ENCODE data around the gene SLC35E2B. TPM values are rescaled to one million over a fixed set of nuclear protein-coding genes. Genes with fewer than 3 reads are reported as not detected.

SLC35E2B gene
- total RNA-seq, 2 experiments from 2014 or later, result 39.6 to 40.7 TPM

DNA sequence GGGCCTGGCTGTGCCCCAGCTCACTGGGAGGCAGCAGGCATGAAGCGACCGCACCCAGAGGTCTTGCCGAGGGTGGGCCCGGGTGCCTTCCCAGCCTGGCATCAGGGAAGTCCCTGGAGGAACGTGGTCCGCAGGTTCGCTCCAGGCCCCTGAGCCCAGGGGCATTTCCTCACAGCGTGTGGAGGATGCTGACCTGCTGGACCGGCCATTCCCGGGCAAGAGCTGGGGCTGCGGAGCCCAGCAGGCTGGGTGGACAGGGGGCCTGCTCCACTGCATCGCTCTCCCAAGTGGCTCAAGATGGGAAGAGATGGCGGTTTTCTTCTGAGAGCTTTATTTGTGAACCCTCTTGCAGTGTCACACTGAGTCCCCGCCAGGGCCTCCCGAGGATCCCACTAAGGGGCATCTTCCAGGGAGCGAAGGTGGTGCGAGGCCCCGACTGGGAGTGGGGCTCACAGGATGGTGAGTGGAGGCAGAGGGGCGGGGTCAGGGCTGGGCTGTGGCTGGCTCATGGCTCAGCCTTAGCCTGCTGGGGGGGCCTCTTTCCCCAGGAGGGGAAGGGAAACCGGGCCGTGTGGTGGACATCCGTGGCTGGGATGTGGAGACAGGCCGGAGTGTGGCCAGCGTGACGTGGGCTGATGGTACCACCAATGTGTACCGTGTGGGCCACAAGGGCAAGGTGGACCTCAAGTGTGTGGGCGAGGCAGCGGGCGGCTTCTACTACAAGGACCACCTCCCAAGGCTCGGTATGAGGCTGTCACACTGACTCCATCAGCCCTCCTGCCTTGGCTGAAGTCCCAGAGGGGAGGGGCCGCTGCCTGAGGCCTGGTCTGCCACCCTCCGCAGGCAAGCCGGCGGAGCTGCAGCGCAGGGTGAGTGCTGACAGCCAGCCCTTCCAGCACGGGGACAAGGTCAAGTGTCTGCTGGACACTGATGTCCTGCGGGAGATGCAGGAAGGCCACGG, 67.9 kb downstream of the SLC35E2B start:
- Mint-ChIP-seq H3K4me1 (ENCODE audit: low read depth) (peaks cover 4% of the 10 kb centered on the region), H3K27me3 (ENCODE audit: low read depth) (no peaks in the 10 kb centered on the region), H3K4me3 (no peak overlapping the region), H3K36me3 (ENCODE audit: low read depth) (no peaks in the 10 kb centered on the region), H3K27ac (no peak overlapping the region), H3K9me3 (ENCODE audit: insufficient read depth) (no peaks in the 10 kb centered on the region)
- CTCF ChIA-PET, result no interaction called here
- ATAC-seq, result no peak
- POLR2A ChIA-PET, result no interaction called here
- DNase-seq, result no peak

DNA sequence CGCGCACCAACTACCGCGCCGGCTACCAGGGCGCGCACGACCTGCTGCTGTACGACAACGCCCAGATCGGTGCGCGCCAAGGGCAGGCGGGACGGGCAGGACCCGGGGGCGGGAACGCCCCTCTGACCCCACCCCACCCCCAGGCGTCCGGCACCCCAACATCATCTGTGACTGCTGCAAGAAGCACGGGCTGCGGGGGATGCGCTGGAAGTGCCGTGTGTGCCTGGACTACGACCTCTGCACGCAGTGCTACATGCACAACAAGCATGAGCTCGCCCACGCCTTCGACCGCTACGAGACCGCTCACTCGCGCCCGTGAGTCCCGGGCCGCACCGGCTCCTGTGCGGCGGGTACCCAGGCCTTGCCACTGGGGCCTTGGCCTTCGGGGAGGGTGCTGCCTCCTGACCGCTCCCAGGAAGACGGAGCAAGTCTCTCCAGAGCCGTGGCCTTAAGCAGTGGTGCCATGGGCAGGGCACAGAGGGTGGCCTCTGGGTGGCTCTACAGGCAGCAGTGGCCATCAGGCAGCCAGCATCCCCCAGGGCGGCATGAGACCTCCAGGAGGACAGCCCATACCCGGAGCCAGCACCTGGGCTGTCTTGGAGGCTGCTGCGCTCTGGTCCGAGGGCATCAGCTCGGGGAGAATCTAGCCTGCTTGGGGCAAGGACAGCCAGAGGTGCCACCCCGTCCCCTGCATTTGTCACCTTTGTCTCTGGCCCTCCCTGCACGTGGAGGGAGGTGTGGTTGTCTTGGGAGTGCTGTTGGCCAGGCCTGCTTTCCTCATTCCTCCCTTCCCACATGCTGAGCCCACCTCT, 68.8 kb downstream of the SLC35E2B start:
- Mint-ChIP-seq H3K4me3 (no peak overlapping the region), H3K27me3 (ENCODE audit: low read depth) (no peaks in the 10 kb centered on the region), H3K36me3 (ENCODE audit: low read depth) (no peaks in the 10 kb centered on the region), H3K27ac (no peak overlapping the region), H3K4me1 (ENCODE audit: low read depth) (peaks cover 4% of the 10 kb centered on the region), H3K9me3 (ENCODE audit: insufficient read depth) (no peaks in the 10 kb centered on the region)
- ChIA-PET POLR2A (no interaction called here), CTCF (no interaction called here)
- no peak for DNase-seq
- ATAC-seq, result no peak

GRCh38 chr1:1623181-1623630, 69.4 kb downstream of the SLC35E2B start:
- POLR2A ChIA-PET, result no interaction called here
- H3K27me3 Mint-ChIP-seq (ENCODE audit: low read depth), result no peaks in the 10 kb centered on the region
- DNase-seq (no peak), ATAC-seq (no peak)
- no peak overlapping the region for H3K27ac Mint-ChIP-seq
- H3K4me1 Mint-ChIP-seq (ENCODE audit: low read depth), result peaks cover 2% of the 10 kb centered on the region
- CTCF ChIA-PET, result no interaction called here
- no peaks in the 10 kb centered on the region for H3K9me3 Mint-ChIP-seq (ENCODE audit: insufficient read depth)
- no peak overlapping the region for H3K4me3 Mint-ChIP-seq
- H3K36me3 Mint-ChIP-seq (ENCODE audit: low read depth), result no peaks in the 10 kb centered on the region

DNA sequence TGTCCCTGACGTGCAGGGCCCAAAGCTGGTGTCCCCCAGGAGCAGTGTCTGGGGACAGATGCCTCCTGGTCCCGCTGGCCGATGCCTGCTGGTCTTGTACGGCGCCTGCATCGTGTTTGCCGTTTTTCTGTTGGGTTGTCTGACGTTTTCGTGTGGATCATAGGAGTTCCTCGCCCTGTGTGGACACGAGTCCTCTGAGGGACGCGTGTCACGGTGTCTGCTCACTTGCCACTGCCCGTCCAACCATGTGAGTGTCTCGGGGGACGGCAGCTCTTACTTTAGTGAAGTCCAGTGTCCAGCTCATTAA, 69.9 kb downstream of the SLC35E2B start:
- no peaks in the 10 kb centered on the region for H3K27me3 Mint-ChIP-seq (ENCODE audit: low read depth)
- CTCF ChIA-PET, result no interaction called here
- peaks cover 4% of the 10 kb centered on the region for H3K4me1 Mint-ChIP-seq (ENCODE audit: low read depth)
- DNase-seq, result no peak
- POLR2A ChIA-PET, result no interaction called here
- no peaks in the 10 kb centered on the region for H3K9me3 Mint-ChIP-seq (ENCODE audit: insufficient read depth)
- no peak for ATAC-seq
- peaks cover under 1% of the 10 kb centered on the region for H3K36me3 Mint-ChIP-seq (ENCODE audit: low read depth)
- no peak overlapping the region for H3K27ac Mint-ChIP-seq
- H3K4me3 Mint-ChIP-seq, result no peak overlapping the region

DNA sequence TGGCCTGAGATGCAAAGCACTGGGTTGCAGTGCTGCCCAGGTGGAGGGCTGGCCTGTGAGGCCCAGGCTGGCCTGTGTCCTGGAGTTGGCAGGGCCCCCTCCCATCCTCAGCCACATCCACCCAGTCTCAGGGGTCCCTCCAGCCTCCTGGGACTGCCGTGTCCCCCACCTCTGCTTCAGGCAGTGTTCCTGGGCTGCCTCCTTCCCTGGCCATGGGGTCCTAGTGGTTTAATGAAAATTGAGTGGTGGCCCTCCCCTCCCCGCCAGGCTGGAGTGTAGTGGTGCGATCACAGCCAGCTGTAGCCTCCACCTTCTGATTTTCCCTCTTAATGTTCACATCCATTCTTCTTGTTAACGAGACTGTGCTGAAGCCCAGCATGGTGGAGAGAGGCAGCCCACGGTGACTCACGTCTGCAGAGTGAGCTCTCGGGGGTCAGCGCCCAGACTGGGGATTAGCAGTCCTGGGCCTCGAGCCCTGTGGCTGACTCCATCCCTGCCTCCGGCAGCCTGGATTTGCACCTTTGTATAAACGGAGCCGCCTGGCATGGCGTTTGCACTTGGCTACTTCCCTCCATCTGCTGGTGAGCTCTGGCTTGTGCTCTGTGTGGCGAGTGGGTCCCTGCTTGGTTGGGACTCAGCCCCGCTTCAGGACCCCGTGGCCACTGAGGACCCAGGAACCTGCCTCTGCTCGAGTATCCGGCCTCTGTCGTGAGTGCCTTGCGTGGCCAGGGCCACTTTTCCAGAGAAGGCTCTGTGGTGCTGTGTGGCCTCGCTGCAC, 70.4 kb downstream of the SLC35E2B start:
- ChIA-PET POLR2A (no interaction called here), CTCF (no interaction called here)
- DNase-seq, result no peak
- H3K27me3 Mint-ChIP-seq (ENCODE audit: low read depth), result no peaks in the 10 kb centered on the region
- H3K9me3 Mint-ChIP-seq (ENCODE audit: insufficient read depth), result no peaks in the 10 kb centered on the region
- no peak for ATAC-seq
- peaks cover 4% of the 10 kb centered on the region for H3K36me3 Mint-ChIP-seq (ENCODE audit: low read depth)
- peaks cover 9% of the 10 kb centered on the region for H3K4me1 Mint-ChIP-seq (ENCODE audit: low read depth)
- H3K27ac Mint-ChIP-seq, result no peak overlapping the region
- no peak overlapping the region for H3K4me3 Mint-ChIP-seq

- CTCF ChIA-PET, result no interaction called here
- Mint-ChIP-seq H3K36me3 (ENCODE audit: low read depth) (peaks cover 4% of the 10 kb centered on the region), H3K27me3 (ENCODE audit: low read depth) (no peaks in the 10 kb centered on the region), H3K27ac (no peak overlapping the region), H3K4me3 (no peak overlapping the region), H3K4me1 (ENCODE audit: low read depth) (peaks cover 17% of the 10 kb centered on the region), H3K9me3 (ENCODE audit: insufficient read depth) (no peaks in the 10 kb centered on the region)
- POLR2A ChIA-PET, result no interaction called here
- DNase-seq (no peak), ATAC-seq (no peak)
These were observed 71.2 kb downstream of the SLC35E2B start for GRCh38 chr1:1621173-1622009.

GRCh38 chr1:1620433-1621139, 72.0 kb downstream of the SLC35E2B start:
- H3K4me1 Mint-ChIP-seq (ENCODE audit: low read depth), result peaks cover 17% of the 10 kb centered on the region

DNA sequence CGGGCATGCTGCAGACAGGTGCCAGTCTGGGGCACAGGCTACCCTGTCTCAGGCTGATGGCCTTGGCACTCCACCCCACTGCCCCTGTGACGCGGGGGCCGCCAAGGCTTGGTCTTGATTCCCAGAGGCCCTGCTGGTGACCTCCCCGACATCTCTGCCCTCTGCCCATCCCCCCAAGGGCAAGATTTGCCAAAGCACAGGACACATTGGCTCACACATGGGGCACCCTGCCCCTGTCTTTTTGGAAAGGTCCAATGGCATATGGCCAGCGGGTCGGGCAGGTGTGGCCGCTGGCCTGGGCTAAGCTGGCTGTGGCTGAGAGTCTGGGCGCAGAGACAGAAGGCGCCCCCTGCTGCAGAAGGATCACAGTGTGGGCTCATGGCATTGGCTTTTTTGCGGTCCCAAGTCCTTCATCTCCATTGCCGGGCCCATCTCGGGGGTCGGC, 72.7 kb downstream of the SLC35E2B start:
- no peaks in the 10 kb centered on the region for H3K27me3 Mint-ChIP-seq (ENCODE audit: low read depth)
- CTCF ChIA-PET, result interaction anchor here (1.0 kb wide), 1 partner anchor 10 kb away, joined by 6 read pairs; no protein-coding TSS in a partner anchor
- no peak for DNase-seq
- no peak overlapping the region for H3K4me3 Mint-ChIP-seq
- ATAC-seq, result no peak
- no peaks in the 10 kb centered on the region for H3K9me3 Mint-ChIP-seq (ENCODE audit: insufficient read depth)
- H3K27ac Mint-ChIP-seq, result no peak overlapping the region
- H3K36me3 Mint-ChIP-seq (ENCODE audit: low read depth), result peaks cover 4% of the 10 kb centered on the region
- POLR2A ChIA-PET, result no interaction called here
- peaks cover 19% of the 10 kb centered on the region for H3K4me1 Mint-ChIP-seq (ENCODE audit: low read depth)

More at GRCh38 chr1:1620433-1621139, 72.0 kb downstream of the SLC35E2B start:
- no peak for DNase-seq
- no peak for ATAC-seq
- Mint-ChIP-seq H3K27ac (no peak overlapping the region), H3K9me3 (ENCODE audit: insufficient read depth) (no peaks in the 10 kb centered on the region), H3K36me3 (ENCODE audit: low read depth) (peaks cover 4% of the 10 kb centered on the region), H3K27me3 (ENCODE audit: low read depth) (no peaks in the 10 kb centered on the region), H3K4me3 (no peak overlapping the region)
- ChIA-PET CTCF (no interaction called here), POLR2A (no interaction called here)

GRCh38 chr1:1618396-1619068, 74.1 kb downstream of the SLC35E2B start:
- peaks cover 33% of the 10 kb centered on the region for H3K4me1 Mint-ChIP-seq (ENCODE audit: low read depth)
- H3K27ac Mint-ChIP-seq, result no peak overlapping the region
- H3K4me3 Mint-ChIP-seq, result no peak overlapping the region
- peaks cover 12% of the 10 kb centered on the region for H3K36me3 Mint-ChIP-seq (ENCODE audit: low read depth)
- CTCF ChIA-PET, result interaction anchor here (1.0 kb wide), 1 partner anchor 11 kb away, joined by 6 read pairs; no protein-coding TSS in a partner anchor
- no peak for ATAC-seq
- no peaks in the 10 kb centered on the region for H3K27me3 Mint-ChIP-seq (ENCODE audit: low read depth)
- POLR2A ChIA-PET, result no interaction called here
- H3K9me3 Mint-ChIP-seq (ENCODE audit: insufficient read depth), result no peaks in the 10 kb centered on the region
- no peak for DNase-seq

DNA sequence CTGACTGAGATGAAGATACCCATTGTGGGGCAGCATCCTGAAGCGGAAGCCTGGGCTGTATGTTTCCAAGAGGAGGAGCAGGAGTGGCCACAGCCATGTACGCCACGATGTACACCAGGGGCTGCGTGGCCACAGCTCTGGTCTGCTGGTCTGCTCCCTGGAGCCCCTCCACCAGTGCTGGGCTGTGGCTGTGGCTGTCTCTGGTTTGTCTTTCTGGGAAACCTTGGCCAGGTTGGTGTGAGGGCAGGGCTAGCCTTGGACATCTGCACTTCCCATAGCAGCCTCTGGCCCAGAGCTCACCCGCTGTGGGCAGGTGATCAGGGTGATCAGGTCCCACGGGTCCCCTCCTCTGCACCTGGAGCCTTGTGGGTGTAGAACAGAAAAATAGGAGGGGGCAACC, 74.7 kb downstream of the SLC35E2B start:
- DNase-seq (no peak), ATAC-seq (no peak)
- H3K4me3 Mint-ChIP-seq, result no peak overlapping the region
- peaks cover 34% of the 10 kb centered on the region for H3K4me1 Mint-ChIP-seq (ENCODE audit: low read depth)
- peaks cover 13% of the 10 kb centered on the region for H3K36me3 Mint-ChIP-seq (ENCODE audit: low read depth)
- no peaks in the 10 kb centered on the region for H3K27me3 Mint-ChIP-seq (ENCODE audit: low read depth)
- ChIA-PET POLR2A (no interaction called here), CTCF (no interaction called here)
- no peaks in the 10 kb centered on the region for H3K9me3 Mint-ChIP-seq (ENCODE audit: insufficient read depth)
- no peak overlapping the region for H3K27ac Mint-ChIP-seq

All from activated CD8-positive, alpha-beta T cell treated with anti-CD3 and anti-CD28 coated beads, Interleukin-2, amount 10 ng/mL, durations not matched to agents 7 days and 5 days (primary cell).